ENCODE measurements around the gene SRBD1.

- TF ChIP-seq CTCF (conservative IDR thresholded peaks at IDR 0.05 in 1 of 2, IDR thresholded peaks at IDR 0.05 in 1 of 2; ENCODE audit: extremely low read depth in 1 of 2, insufficient read depth in 1 of 2, low read depth in 1 of 2, low read length in 2 of 2) (no peak), EZH2 (IDR thresholded peaks at IDR 0.05; ENCODE audit: borderline replicate concordance, low read length) (no peak)
These were observed 39.1 kb upstream of the SRBD1 start for GRCh38 chr2:45649858-45650811.
